GM19395 (cell line): Measurements from ENCODE around the gene LIMCH1.

Experiments
- ATAC-seq: cut with Tn5 transposase; IDR thresholded peaks from one replicate; pipeline ENCODE4 v1.9.1; 2021; ENCODE audit warnings: mild to moderate bottlenecking, moderate library complexity; ENCODE audit not compliant: unreplicated experiment

LIMCH1 gene

GRCh38 chr4:41749631-41750039 is 211.7 kb downstream of the LIMCH1 start:
- ATAC-seq = no peak
